GM18511 (cell line): ENCODE data around the gene SSBP1.
"Not testable (repeated sequence)": the region's sequence is repeated elsewhere in the genome, so short reads cannot be mapped to it uniquely, and the experiment has no call there.

Experiments used
- ATAC-seq: cut with Tn5 transposase; IDR thresholded peaks from one replicate; pipeline ENCODE4 v1.9.1; 2021; ENCODE audit warnings: mild to moderate bottlenecking, moderate library complexity; ENCODE audit not compliant: unreplicated experiment

The SSBP1 gene

GRCh38 chr7:141709318-141709717 lies 28.8 kb upstream of the SSBP1 start:
- no peak for ATAC-seq

- no peak for ATAC-seq
Observed at GRCh38 chr7:141709749-141710148, 28.4 kb upstream of the SSBP1 start.

- ATAC-seq = no peak
Observed at GRCh38 chr7:141710301-141710700, 27.9 kb upstream of the SSBP1 start.

GRCh38 chr7:141712603-141713255 lies 25.4 kb upstream of the SSBP1 start:
- ATAC-seq = no peak

- ATAC-seq = no peak
Observed at GRCh38 chr7:141713890-141714289, 24.3 kb upstream of the SSBP1 start.

- ATAC-seq = no peak
Observed at GRCh38 chr7:141714571-141714970, 23.6 kb upstream of the SSBP1 start.

GRCh38 chr7:141715018-141715417 lies 23.1 kb upstream of the SSBP1 start:
- no peak for ATAC-seq

GRCh38 chr7:141715794-141716689 lies 22.1 kb upstream of the SSBP1 start:
- ATAC-seq = no peak

GRCh38 chr7:141717450-141717849 lies 20.7 kb upstream of the SSBP1 start:
- ATAC-seq = no peak

GRCh38 chr7:141722529-141722928 lies 15.6 kb upstream of the SSBP1 start:
- ATAC-seq = no peak

- ATAC-seq = no peak
Observed at GRCh38 chr7:141729020-141729419, 9.1 kb upstream of the SSBP1 start.

- ATAC-seq = peak; percentile 72
Observed at GRCh38 chr7:141731476-141732149, 6.5 kb upstream of the SSBP1 start.

- no peak for ATAC-seq
Observed at GRCh38 chr7:141737118-141737835, 881 bp upstream of the SSBP1 start.

GRCh38 chr7:141738592-141739013 lies 445 bp downstream of the SSBP1 start:
- no peak for ATAC-seq

GRCh38 chr7:141739250-141739649 lies 1.1 kb downstream of the SSBP1 start:
- no peak for ATAC-seq

GRCh38 chr7:141742229-141742628 lies 4.1 kb downstream of the SSBP1 start:
- ATAC-seq = no peak

- no peak for ATAC-seq
Observed at GRCh38 chr7:141744131-141744530, 6.0 kb downstream of the SSBP1 start.

- no peak for ATAC-seq
Observed at GRCh38 chr7:141748396-141748795, 10.2 kb downstream of the SSBP1 start.

- not testable (repeated sequence) for ATAC-seq
Observed at GRCh38 chr7:141751904-141752303, 13.7 kb downstream of the SSBP1 start.

- ATAC-seq = no peak
Observed at GRCh38 chr7:141752634-141753033, 14.5 kb downstream of the SSBP1 start.

- ATAC-seq = no peak
Observed at GRCh38 chr7:141754939-141755338, 16.8 kb downstream of the SSBP1 start.
